Common myeloid progenitor, CD34-positive (primary cell): ENCODE data around the gene MSI2.
A peak's percentile ranks its signal among the peaks of the same experiment; 100 is the strongest.

ENCODE experiments used
- CTCF ChIA-PET: fragments of 350-600 bp; sonication (Branson Sonifier 250); formaldehyde crosslinking; loops from one replicate; lab custom pipeline; 2021; ENCODE audit warnings: antibody characterized with exemption; lab: Charles Lee
- POLR2A ChIA-PET: fragments of 350-600 bp; sonication (Branson Sonifier 250); formaldehyde crosslinking; loops from one replicate; lab custom pipeline; 2021; ENCODE audit warnings: antibody characterized with exemption; lab: Charles Lee
- DNase-seq, 3 donors: peaks; one replicate each; pipeline versions ENCODE4 v3.0.0 to v3.0.0-alpha.2; 2013
- H3K27ac ChIP-seq, 2 experiments: 1 replicate in 1 of 2; 2 replicates in 1 of 2; pipeline ENCODE4 v1.7.0; 2013; ENCODE audit warnings: inconsistent platforms in 2 of 2, low read length in 2 of 2, mild to moderate bottlenecking in 2 of 2, low read depth in 1 of 2, moderate library complexity in 1 of 2; ENCODE audit not compliant: severe bottlenecking in 2 of 2, insufficient read depth in 1 of 2, poor library complexity in 1 of 2
- H3K27me3 ChIP-seq, 5 experiments: replicated peaks in 2 of 5; 1 replicate in 3 of 5; 2 replicates in 2 of 5; pipeline versions ENCODE4 v1.6.1 to v1.7.0; 2013; ENCODE audit warnings: low read length in 4 of 5, mild to moderate bottlenecking in 2 of 5, moderate library complexity in 2 of 5, inconsistent platforms in 1 of 5; ENCODE audit not compliant: insufficient read depth in 5 of 5, control insufficient read depth in 4 of 5
- H3K36me3 ChIP-seq, 4 experiments: 1 replicate in 2 of 4; 2 replicates in 2 of 4; pipeline versions ENCODE4 v1.6.1 to v1.7.0; 2013; ENCODE audit warnings: low read length in 3 of 4, control low read depth in 1 of 4, mild to moderate bottlenecking in 1 of 4; ENCODE audit not compliant: control insufficient read depth in 4 of 4, insufficient read depth in 4 of 4
- H3K4me1 ChIP-seq, 4 experiments: 1 replicate in 3 of 4; 2 replicates in 1 of 4; pipeline versions ENCODE4 v1.6.1 to v1.7.1; 2013; ENCODE audit warnings: low read length in 3 of 4, mild to moderate bottlenecking in 3 of 4, control low read depth in 1 of 4, inconsistent platforms in 1 of 4, moderate library complexity in 1 of 4; ENCODE audit not compliant: control insufficient read depth in 4 of 4, insufficient read depth in 4 of 4; ENCODE audit errors: control extremely low read depth in 1 of 4
- H3K4me3 ChIP-seq, 7 experiments: 1 replicate in 4 of 7; 2 replicates in 3 of 7; pipeline versions ENCODE4 v1.5.1 to v1.7.0; 2013; ENCODE audit warnings: mild to moderate bottlenecking in 7 of 7, low read length in 6 of 7, moderate library complexity in 6 of 7, inconsistent platforms in 2 of 7, low read depth in 2 of 7, control low read depth in 1 of 7; ENCODE audit not compliant: insufficient read depth in 4 of 7, control insufficient read depth in 1 of 7; ENCODE audit errors: extremely low read depth in 1 of 7
- H3K9me3 ChIP-seq, 5 experiments: 1 replicate in 4 of 5; 2 replicates in 1 of 5; pipeline versions ENCODE4 v1.6.1 to v1.7.1; 2013; ENCODE audit warnings: low read length in 4 of 5, mild to moderate bottlenecking in 2 of 5, inconsistent platforms in 1 of 5, low read depth in 1 of 5, moderate library complexity in 1 of 5; ENCODE audit not compliant: control insufficient read depth in 4 of 5, insufficient read depth in 2 of 5; ENCODE audit errors: control extremely low read depth in 1 of 5
- WGBS: methylation state at CpG from one replicate; pipeline ENCODE4 v1.1.5; 2013; ENCODE audit not compliant: insufficient coverage; 5-methylcytosine and 5-hydroxymethylcytosine counted together

MSI2 gene

DNA sequence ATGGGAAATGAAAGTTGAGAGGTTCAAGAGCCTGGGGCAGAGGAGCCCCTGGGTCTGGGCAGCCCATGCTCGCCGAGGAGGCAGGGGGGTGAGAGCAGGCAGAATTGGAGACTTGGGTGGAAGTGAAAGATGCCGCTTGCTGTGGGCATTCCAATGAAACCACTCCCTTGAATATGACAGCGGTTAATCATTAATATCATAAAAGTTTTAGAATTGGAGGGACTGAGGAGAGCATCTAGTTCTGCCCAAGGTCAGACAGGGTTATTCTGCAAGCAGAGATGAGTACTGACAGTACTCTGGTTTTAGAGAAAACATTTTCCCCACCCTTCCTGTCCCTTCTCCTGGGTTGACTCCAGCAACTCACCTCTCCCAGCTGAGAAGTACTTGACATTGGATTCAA is 180.2 kb downstream of the MSI2 start:
- peaks cover 0 to 27% (median 6%) of the 10 kb centered on the region in 4 experiments for H3K36me3 ChIP-seq
- WGBS: 100% methylated on average over 1 of the region's 4 CpGs
- CTCF ChIA-PET: interaction anchor here (0.7 to 1.7 kb wide), 3 partner anchors 13 to 20 kb away, joined by 3 to 4 read pairs (median 4); no protein-coding TSS in a partner anchor
- peaks cover 25 to 99% (median 92%) of the 10 kb centered on the region in 4 experiments for H3K4me1 ChIP-seq
- peak overlapping the region in 1 of 7 experiments; percentile 1 for H3K4me3 ChIP-seq
- no peaks in the 10 kb centered on the region for H3K9me3 ChIP-seq
- peak overlapping the region in 1 of 2 experiments; percentile 63 for H3K27ac ChIP-seq
- H3K27me3 ChIP-seq: no peaks in the 10 kb centered on the region
- POLR2A ChIA-PET: no interaction called here
- DNase-seq: no peak

DNA sequence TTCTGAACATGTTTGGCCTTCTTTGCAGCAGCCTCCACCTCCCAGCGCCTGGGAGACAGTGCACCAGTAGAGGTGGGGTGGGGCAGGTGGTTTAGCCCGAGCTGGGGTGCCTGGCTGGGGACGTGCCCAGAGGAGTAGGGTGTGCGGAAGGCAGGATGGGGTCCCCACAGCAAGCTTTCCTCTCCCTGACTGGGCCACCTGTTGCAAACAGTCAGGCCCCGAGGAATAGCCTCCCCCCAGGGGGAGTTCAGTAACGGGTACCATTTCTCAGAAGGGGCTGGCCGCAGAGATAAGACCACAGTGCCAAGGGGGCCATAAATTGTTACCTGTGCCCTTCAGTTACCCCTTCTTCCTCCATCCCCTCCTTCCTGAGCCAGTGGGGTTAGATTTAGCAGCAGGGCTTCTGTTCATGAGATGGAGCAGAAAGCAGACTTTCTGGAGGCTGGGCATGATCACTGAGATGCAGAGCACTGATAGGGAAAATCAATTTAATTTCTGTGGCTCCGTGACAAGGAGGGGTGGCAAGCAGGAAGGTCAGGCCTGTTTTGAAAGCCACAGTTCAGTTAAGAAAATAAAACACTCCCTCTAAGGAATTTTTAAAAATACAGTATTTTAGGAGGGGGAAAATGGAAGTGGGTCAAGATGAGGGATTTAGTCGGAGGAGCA is 181.9 kb downstream of the MSI2 start:
- H3K27ac ChIP-seq: peak overlapping the region; percentile 16 to 93
- peak; percentile 62 to 96 (median 90) for DNase-seq
- H3K36me3 ChIP-seq: peaks cover 0 to 16% (median 8%) of the 10 kb centered on the region in 4 experiments
- peaks cover 20 to 98% (median 92%) of the 10 kb centered on the region in 4 experiments for H3K4me1 ChIP-seq
- H3K9me3 ChIP-seq: no peaks in the 10 kb centered on the region
- H3K4me3 ChIP-seq: peak overlapping the region in 2 of 7 experiments; percentile 21 to 33
- no peaks in the 10 kb centered on the region for H3K27me3 ChIP-seq
- ChIA-PET CTCF (interaction anchor here (0.7 kb wide), 1 partner anchor 9 kb away, joined by 3 read pairs; no protein-coding TSS in a partner anchor), POLR2A (interaction anchor here (0.6 to 0.9 kb wide), 3 partner anchors 30 to 37 kb away, joined by 3 to 5 read pairs (median 3); no protein-coding TSS in a partner anchor)
- 3% methylated on average over 4 of the region's 9 CpGs for WGBS

DNA sequence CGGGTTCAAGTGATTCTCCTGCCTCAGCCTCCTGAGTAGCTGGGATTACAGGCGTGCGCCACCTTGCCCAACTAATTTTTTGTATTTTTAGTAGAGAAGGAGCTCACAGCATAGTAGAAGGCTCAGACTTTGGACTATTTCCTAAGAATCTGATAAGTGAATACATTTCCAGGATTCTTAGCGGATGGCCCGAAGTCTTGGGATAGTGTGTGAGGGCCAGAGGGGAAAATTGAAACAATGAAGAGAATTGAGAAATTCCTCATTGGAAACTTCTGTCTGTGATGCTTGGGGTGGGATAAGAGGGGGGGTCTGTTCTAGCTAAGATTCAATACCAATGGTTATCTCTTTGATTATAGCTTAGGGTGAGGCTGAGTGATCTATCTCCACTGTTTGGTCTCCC is 183.3 kb downstream of the MSI2 start:
- Histone ChIP-seq H3K4me1 (peaks cover 27 to 99% (median 96%) of the 10 kb centered on the region in 4 experiments), H3K9me3 (no peaks in the 10 kb centered on the region), H3K4me3 (peak overlapping the region in 1 of 7 experiments; percentile 29), H3K36me3 (peaks cover 0 to 18% (median 9%) of the 10 kb centered on the region in 4 experiments), H3K27me3 (no peaks in the 10 kb centered on the region), H3K27ac (peak overlapping the region; percentile 79 to 93)
- DNase-seq: no peak
- 96% methylated on average over 3 of the region's 5 CpGs for WGBS
- CTCF ChIA-PET: interaction anchor here (0.7 to 3.2 kb wide), 20 partner anchors 8 to 196 kb away, joined by 3 to 20 read pairs (median 5); no protein-coding TSS in a partner anchor
- POLR2A ChIA-PET: interaction anchor here (0.7 to 2.6 kb wide), 2 partner anchors 16 to 79 kb away, joined by 7 to 10 read pairs; no protein-coding TSS in a partner anchor

DNA sequence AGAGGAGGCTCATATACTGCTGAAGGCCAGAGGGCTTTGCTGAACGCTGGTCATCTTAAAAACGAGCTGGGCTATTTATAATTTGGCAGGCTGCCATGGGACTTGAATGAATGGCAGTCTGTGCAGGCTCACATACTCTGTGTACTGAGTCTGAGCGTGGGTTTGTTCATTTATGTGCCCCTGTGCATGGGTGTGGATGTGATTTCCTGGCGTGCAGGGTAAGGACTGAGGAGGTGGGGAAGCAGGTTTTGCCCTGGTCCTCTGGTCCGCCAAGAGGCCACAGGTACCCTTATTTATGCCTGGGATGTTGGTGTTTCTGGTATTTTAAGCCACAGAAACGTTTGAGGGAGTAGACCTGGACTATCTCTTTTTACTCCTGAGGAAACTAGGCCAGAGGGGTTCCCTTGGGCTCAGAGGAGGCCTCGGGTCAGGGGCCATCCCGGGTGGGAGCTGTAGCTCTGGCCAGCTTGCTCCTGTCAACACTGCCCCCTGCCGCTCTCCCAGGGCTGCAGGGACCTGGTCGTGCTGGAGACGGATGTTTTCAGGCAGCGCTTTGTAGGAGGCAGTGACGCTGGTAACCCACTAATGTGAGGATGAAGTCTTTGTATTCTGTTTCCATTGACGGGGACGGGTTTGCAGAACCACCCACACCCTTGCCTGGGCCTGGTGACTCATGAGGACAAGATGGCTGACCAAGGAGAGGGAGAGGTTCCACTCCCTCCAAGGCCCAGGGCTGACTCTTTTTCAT is 184.4 kb downstream of the MSI2 start:
- peak; percentile 87 to 98 (median 96) for DNase-seq
- ChIA-PET CTCF (interaction anchor here (0.7 to 3.2 kb wide), 27 partner anchors 8 to 197 kb away, joined by 3 to 20 read pairs (median 4); no protein-coding TSS in a partner anchor), POLR2A (interaction anchor here (2.6 kb wide), 1 partner anchor 15 kb away, joined by 10 read pairs; no protein-coding TSS in a partner anchor)
- no peaks in the 10 kb centered on the region for H3K27me3 ChIP-seq
- H3K9me3 ChIP-seq: no peaks in the 10 kb centered on the region
- H3K36me3 ChIP-seq: peaks cover 0 to 20% (median 7%) of the 10 kb centered on the region in 4 experiments
- WGBS: 15% methylated on average over 10 of the region's 15 CpGs
- peak overlapping the region in 3 of 7 experiments; percentile 4 to 9 (median 6) for H3K4me3 ChIP-seq
- H3K27ac ChIP-seq: peak overlapping the region; percentile 89 to 93
- H3K4me1 ChIP-seq: peaks cover 30 to 99% (median 98%) of the 10 kb centered on the region in 4 experiments

DNA sequence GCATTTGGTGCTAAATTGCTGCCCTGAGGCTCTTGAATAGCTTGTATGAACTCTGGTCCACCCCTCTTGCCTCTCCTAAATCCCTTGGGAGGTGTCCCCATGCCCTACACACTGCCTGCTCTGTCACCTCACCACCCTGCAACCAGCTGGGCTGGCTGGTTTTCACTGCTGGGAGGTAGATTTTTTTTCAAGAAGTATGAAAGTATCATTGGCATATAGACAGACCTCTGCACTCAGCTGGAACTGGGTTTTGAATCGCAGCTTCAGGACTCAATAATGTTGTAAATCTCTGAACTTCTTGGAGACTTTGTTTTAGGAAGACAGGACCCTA is 184.9 kb downstream of the MSI2 start:
- Histone ChIP-seq H3K4me3 (peak overlapping the region in 3 of 7 experiments; percentile 5 to 25 (median 9)), H3K4me1 (peaks cover 31 to 99% (median 99%) of the 10 kb centered on the region in 4 experiments), H3K9me3 (no peaks in the 10 kb centered on the region), H3K27me3 (no peaks in the 10 kb centered on the region), H3K36me3 (peaks cover 0 to 21% (median 7%) of the 10 kb centered on the region in 4 experiments), H3K27ac (peak overlapping the region; percentile 89 to 93)
- DNase-seq: no peak
- WGBS: 20% methylated on average over 1 of the region's 1 CpG
- ChIA-PET CTCF (interaction anchor here (0.9 to 3.2 kb wide), 15 partner anchors 9 to 198 kb away, joined by 3 to 20 read pairs (median 5); no protein-coding TSS in a partner anchor), POLR2A (interaction anchor here (2.6 kb wide), 1 partner anchor 14 kb away, joined by 10 read pairs; no protein-coding TSS in a partner anchor)

DNA sequence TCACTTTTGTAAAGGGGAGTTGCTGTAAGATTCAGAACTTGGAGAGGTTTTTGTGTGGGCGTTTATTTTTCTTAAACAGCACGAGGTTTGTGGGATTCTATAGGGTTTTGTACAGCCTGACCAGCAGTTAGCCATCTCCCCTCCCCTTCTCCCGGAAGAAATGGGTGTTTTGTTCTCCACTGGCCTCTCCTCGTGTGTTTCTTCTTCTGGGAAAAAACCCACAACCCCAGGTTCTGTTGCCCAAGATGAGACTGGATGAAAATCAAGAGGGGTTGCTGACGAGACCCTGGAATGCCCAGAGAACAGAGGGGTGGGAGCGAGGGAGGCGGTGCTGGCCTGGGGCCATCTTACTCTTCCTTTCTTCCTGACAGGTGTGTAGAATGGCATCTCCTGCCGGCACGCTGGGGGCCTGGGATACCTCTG is 186.1 kb downstream of the MSI2 start:
- POLR2A ChIA-PET: interaction anchor here (0.6 to 1.9 kb wide), 5 partner anchors 12 to 413 kb away, joined by 3 to 14 read pairs (median 3); no protein-coding TSS in a partner anchor
- peak overlapping the region; percentile 89 to 93 for H3K27ac ChIP-seq

More for the DNA sequence above, 186.1 kb downstream of the MSI2 start:
- 42% methylated on average over 3 of the region's 9 CpGs for WGBS
- H3K36me3 ChIP-seq: peaks cover 0 to 25% (median 6%) of the 10 kb centered on the region in 4 experiments
- peaks cover 27 to 100% (median 99%) of the 10 kb centered on the region in 4 experiments for H3K4me1 ChIP-seq
- H3K9me3 ChIP-seq: no peaks in the 10 kb centered on the region
- CTCF ChIA-PET: interaction anchor here (1.1 to 3.2 kb wide), 3 partner anchors 12 to 199 kb away, joined by 4 to 20 read pairs (median 9); no protein-coding TSS in a partner anchor
- DNase-seq: no peak
- peak overlapping the region in 1 of 7 experiments; percentile 15 for H3K4me3 ChIP-seq
- no peaks in the 10 kb centered on the region for H3K27me3 ChIP-seq
